NAMALWA (cell line): Measurements from ENCODE around the gene RASA4B.
A peak's percentile ranks its signal among the peaks of the same experiment; 100 is the strongest.
"Not testable (repeated sequence)": the region's sequence is repeated elsewhere in the genome, so short reads cannot be mapped to it uniquely, and the experiment has no call there.

ENCODE experiments used
- DNase-seq: peaks from one replicate; pipeline ENCODE4 v3.0.0-alpha.2; 2015; ENCODE audit warnings: low spot score

RASA4B gene

GRCh38 chr7:102473271-102473991 is 44.1 kb downstream of the RASA4B start:
- DNase-seq, result no peak

- no peak for DNase-seq
These were observed 45.2 kb downstream of the RASA4B start for GRCh38 chr7:102472126-102473041.

- DNase-seq, result no peak
These were observed 45.8 kb downstream of the RASA4B start for GRCh38 chr7:102471791-102472125.

GRCh38 chr7:102469972-102470825 is 47.4 kb downstream of the RASA4B start:
- DNase-seq, result no peak

- DNase-seq, result no peak
These were observed 48.1 kb downstream of the RASA4B start for GRCh38 chr7:102469351-102469971.

GRCh38 chr7:102468478-102469350 is 48.9 kb downstream of the RASA4B start:
- DNase-seq, result no peak

GRCh38 chr7:102467581-102468477 is 49.7 kb downstream of the RASA4B start:
- no peak for DNase-seq

- no peak for DNase-seq
These were observed 51.5 kb downstream of the RASA4B start for GRCh38 chr7:102466097-102466496.

GRCh38 chr7:102464577-102465280 is 52.8 kb downstream of the RASA4B start, which contains the start of the genes ALKBH4 and LRWD1:
ALKBH4 (minus strand) TSS chr7:102464863; CDS start chr7:102464836, 27 bp downstream.
LRWD1 (plus strand) TSS chr7:102464984; CDS start chr7:102465081, 97 bp downstream.
- peak; percentile 96 for DNase-seq

GRCh38 chr7:102463841-102464576 is 53.6 kb downstream of the RASA4B start:
- DNase-seq, result peak; percentile 48

- no peak for DNase-seq
These were observed 57.1 kb downstream of the RASA4B start for GRCh38 chr7:102460467-102460866.

- DNase-seq, result no peak
These were observed 58.2 kb downstream of the RASA4B start for GRCh38 chr7:102459221-102459844.

GRCh38 chr7:102457352-102457924 is 60.1 kb downstream of the RASA4B start:
- DNase-seq, result no peak

GRCh38 chr7:102456327-102456726 is 61.2 kb downstream of the RASA4B start:
- no peak for DNase-seq

- DNase-seq, result no peak
These were observed 62.0 kb downstream of the RASA4B start for GRCh38 chr7:102455596-102455995.

GRCh38 chr7:102454932-102455331 is 62.6 kb downstream of the RASA4B start:
- not testable (repeated sequence) for DNase-seq

- no peak for DNase-seq
These were observed 63.1 kb downstream of the RASA4B start for GRCh38 chr7:102454468-102454867.
